AG09319 (cell line): ENCODE data around the gene AGPS.
"Not testable (repeated sequence)": the region's sequence is repeated elsewhere in the genome, so short reads cannot be mapped to it uniquely, and the experiment has no call there.

Experiments used
- DNase-seq: peaks from one replicate; pipeline ENCODE4 v3.0.0-alpha.2; 2010; ENCODE audit warnings: low read depth; ENCODE audit errors: extremely low read depth
- CTCF ChIP-seq: IDR thresholded peaks from 2 replicates; pipeline ENCODE4 v1.5.1; 2011; ENCODE audit warnings: low read depth, mild to moderate bottlenecking, inconsistent platforms, low read length, moderate library complexity

Gene AGPS

GRCh38 chr2:177474998-177475397 is 82.4 kb downstream of the AGPS start:
- DNase-seq = no peak

GRCh38 chr2:177476897-177477296 is 84.3 kb downstream of the AGPS start:
- TF ChIP-seq CTCF = no peak
- no peak for DNase-seq

More at GRCh38 chr2:177474998-177475397, 82.4 kb downstream of the AGPS start:
- no peak for TF ChIP-seq CTCF

GRCh38 chr2:177478029-177478428 is 85.5 kb downstream of the AGPS start:
- no peak for DNase-seq
- TF ChIP-seq CTCF = no peak

- no peak for DNase-seq
- TF ChIP-seq CTCF = no peak
These were observed 86.3 kb downstream of the AGPS start for GRCh38 chr2:177478907-177479306.

- no peak for DNase-seq
- no peak for TF ChIP-seq CTCF
These were observed 89.6 kb downstream of the AGPS start for GRCh38 chr2:177482195-177482594.

GRCh38 chr2:177483531-177483930 is 91.0 kb downstream of the AGPS start:
- no peak for DNase-seq
- no peak for TF ChIP-seq CTCF

- TF ChIP-seq CTCF = no peak
- DNase-seq = no peak
These were observed 91.7 kb downstream of the AGPS start for GRCh38 chr2:177484180-177484795.

- not testable (repeated sequence) for DNase-seq
These were observed 93.1 kb downstream of the AGPS start for GRCh38 chr2:177485657-177486056.
